Lower leg skin (tissue), 4 donors: ENCODE measurements around the gene ADAMTS6. TPM values are rescaled to one million over a fixed set of nuclear protein-coding genes. Genes with fewer than 3 reads are reported as not detected.

Experiments used
- DNase-seq, 2 donors: peaks; one replicate each; pipeline ENCODE4 v3.0.0-alpha.2; 2019; ENCODE audit warnings: low spot score in 2 of 2
- H3K4me3 ChIP-seq: fragments of 200-600 bp; sonication (generic); 2 replicates; pipeline ENCODE4 v1.5.1; 2017; ENCODE audit warnings: mild to moderate bottlenecking, low read depth; ENCODE audit not compliant: poor library complexity, severe bottlenecking
- POLR2A ChIP-seq, 2 donors: fragments of 450-650 bp; IDR thresholded peaks; one replicate each; pipeline ENCODE4 v1.6.1; 2016 to 2017; ENCODE audit warnings: antibody characterized with exemption in 2 of 2, mild to moderate bottlenecking in 1 of 2, moderate library complexity in 1 of 2
- WGBS, 2 donors: methylation state at CpG; one replicate each; pipeline ENCODE4 v1.1.5; 2018; 5-methylcytosine and 5-hydroxymethylcytosine counted together
- intact Hi-C: fragments of 100-400 bp; cut with DNase I; formaldehyde crosslinking; loops from one replicate; pipeline ENCODE4 v1.15.0; 2023; ENCODE audit warnings: low total_unique reads
- total RNA-seq, 4 donors: library from RNA; depleted of rRNA; stranded (reverse); fragments of >200 nt; gene quantifications; one replicate each; pipeline ENCODE4 v1.1.0, GENCODE V29; 2016
- TF ChIP-seq, protein P1 (sequence below), 3 donors: fragments of 450-650 bp; IDR thresholded peaks; one replicate each; pipeline ENCODE4 v1.5.1; 2016; ENCODE audit warnings: antibody characterized with exemption in 3 of 3, mild to moderate bottlenecking in 3 of 3, moderate library complexity in 2 of 3

The ADAMTS6 gene, protein sequence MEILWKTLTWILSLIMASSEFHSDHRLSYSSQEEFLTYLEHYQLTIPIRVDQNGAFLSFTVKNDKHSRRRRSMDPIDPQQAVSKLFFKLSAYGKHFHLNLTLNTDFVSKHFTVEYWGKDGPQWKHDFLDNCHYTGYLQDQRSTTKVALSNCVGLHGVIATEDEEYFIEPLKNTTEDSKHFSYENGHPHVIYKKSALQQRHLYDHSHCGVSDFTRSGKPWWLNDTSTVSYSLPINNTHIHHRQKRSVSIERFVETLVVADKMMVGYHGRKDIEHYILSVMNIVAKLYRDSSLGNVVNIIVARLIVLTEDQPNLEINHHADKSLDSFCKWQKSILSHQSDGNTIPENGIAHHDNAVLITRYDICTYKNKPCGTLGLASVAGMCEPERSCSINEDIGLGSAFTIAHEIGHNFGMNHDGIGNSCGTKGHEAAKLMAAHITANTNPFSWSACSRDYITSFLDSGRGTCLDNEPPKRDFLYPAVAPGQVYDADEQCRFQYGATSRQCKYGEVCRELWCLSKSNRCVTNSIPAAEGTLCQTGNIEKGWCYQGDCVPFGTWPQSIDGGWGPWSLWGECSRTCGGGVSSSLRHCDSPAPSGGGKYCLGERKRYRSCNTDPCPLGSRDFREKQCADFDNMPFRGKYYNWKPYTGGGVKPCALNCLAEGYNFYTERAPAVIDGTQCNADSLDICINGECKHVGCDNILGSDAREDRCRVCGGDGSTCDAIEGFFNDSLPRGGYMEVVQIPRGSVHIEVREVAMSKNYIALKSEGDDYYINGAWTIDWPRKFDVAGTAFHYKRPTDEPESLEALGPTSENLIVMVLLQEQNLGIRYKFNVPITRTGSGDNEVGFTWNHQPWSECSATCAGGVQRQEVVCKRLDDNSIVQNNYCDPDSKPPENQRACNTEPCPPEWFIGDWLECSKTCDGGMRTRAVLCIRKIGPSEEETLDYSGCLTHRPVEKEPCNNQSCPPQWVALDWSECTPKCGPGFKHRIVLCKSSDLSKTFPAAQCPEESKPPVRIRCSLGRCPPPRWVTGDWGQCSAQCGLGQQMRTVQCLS (N-terminal part only)
- 1 to 10 TPM in 1 of 4 donors, under 1 TPM in 3; 0.42 to 1.1 (median 0.82) TPM for total RNA-seq

DNA sequence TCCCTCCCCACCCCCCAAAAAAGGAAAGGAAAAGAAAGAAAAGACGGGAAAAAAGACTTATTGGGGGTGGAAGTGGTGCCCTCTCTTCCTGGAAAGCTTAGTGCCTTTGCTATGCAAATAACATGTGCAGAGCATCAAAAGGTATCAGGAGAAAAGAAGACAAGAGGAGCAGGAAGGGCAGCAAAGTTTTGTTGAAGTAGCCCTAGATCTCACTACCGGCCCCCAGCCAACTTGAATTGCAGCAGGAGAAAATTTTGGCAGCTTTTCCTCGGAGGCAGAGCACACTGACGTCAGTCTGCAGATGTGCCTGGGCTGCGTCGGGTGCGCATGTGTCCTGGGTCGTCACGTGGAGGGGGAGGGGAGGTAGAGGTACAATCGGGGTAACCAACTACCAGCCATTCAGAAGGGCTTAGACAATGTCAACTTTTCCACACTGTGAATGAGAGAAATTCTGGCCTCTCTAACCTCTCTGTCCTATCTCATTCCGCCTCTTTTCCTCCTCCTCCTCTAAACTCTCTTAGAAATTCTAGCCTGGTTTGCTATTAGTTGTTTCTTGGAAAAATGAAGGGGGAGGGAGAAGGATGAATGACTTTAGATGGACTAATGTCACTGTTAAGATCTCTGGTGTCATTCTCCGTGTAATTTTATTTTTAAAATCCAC, at the start of gene ADAMTS6:
Gene ADAMTS6 (minus strand): TSS at position 286 of the 661 bp plus-strand sequence. CDS start 8,247 bp downstream, outside the sequence.
- 0% methylated on average over 12 of the region's 12 CpGs for WGBS, 2 donors

DNA sequence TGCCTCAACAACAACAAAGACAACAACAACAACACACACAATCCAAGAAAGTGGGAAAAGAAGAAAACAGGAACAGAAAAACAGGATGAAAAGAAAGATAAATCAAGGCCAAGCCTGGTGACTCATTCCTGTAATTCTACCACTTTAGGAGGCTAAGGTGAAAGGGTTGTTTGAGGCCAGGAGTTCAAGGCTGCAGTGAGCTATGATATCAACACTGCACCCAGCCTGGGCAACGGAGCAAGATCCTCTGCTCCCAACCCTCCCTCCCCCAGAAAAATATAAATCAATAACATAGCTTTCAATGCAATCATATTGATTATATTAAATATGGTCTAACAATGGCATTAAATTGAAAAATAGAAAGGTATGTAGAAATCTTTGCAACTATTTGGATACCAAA, 49.2 kb upstream of the ADAMTS6 start:
- WGBS, 2 donors: 97 to 100% methylated on average over 1 of the region's 1 CpG
- intact Hi-C loops: no loop called here
- DNase-seq: no peak
- TF ChIP-seq, protein P1, sequence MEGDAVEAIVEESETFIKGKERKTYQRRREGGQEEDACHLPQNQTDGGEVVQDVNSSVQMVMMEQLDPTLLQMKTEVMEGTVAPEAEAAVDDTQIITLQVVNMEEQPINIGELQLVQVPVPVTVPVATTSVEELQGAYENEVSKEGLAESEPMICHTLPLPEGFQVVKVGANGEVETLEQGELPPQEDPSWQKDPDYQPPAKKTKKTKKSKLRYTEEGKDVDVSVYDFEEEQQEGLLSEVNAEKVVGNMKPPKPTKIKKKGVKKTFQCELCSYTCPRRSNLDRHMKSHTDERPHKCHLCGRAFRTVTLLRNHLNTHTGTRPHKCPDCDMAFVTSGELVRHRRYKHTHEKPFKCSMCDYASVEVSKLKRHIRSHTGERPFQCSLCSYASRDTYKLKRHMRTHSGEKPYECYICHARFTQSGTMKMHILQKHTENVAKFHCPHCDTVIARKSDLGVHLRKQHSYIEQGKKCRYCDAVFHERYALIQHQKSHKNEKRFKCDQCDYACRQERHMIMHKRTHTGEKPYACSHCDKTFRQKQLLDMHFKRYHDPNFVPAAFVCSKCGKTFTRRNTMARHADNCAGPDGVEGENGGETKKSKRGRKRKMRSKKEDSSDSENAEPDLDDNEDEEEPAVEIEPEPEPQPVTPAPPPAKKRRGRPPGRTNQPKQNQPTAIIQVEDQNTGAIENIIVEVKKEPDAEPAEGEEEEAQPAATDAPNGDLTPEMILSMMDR (IDR thresholded peaks at IDR 0.05): no peak
- H3K4me3 ChIP-seq: no peak overlapping the region

More for the DNA sequence above, at the start of gene ADAMTS6:
- peak; percentile 88 to 96 for DNase-seq
- TF ChIP-seq POLR2A (IDR thresholded peaks at IDR 0.05): no peak
- peak within 1 kb of the TSS; percentile 23 for H3K4me3 ChIP-seq
- intact Hi-C loops: loop anchor here (10.0 kb wide), 1 partner anchor 677 kb away; no protein-coding TSS in a partner anchor

DNA sequence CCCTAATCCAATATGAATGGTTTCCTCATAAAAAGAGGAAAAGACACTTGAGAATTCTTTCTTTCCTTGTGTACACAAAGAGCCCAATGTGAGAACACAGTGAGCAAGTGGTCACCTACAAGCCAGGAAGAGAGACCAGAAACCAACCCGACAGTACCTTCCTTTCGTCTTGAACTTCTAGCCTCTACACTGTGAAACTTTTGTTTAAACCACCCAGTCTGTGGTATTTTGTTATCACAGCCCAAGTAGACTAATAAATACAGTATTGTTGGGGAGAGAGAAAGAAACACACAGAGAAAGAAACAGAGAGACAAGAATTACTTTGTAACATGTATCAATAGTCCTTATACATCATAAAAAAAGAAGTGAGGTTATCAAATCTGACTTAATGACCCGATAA, 44.0 kb upstream of the ADAMTS6 start:
- WGBS, 2 donors: 91 to 93% methylated on average over 3 of the region's 3 CpGs
- DNase-seq: no peak
- H3K4me3 ChIP-seq: no peak overlapping the region
- intact Hi-C loops: no loop called here
- TF ChIP-seq, protein P1 (IDR thresholded peaks at IDR 0.05): no peak
- TF ChIP-seq POLR2A (IDR thresholded peaks at IDR 0.05): no peak

DNA sequence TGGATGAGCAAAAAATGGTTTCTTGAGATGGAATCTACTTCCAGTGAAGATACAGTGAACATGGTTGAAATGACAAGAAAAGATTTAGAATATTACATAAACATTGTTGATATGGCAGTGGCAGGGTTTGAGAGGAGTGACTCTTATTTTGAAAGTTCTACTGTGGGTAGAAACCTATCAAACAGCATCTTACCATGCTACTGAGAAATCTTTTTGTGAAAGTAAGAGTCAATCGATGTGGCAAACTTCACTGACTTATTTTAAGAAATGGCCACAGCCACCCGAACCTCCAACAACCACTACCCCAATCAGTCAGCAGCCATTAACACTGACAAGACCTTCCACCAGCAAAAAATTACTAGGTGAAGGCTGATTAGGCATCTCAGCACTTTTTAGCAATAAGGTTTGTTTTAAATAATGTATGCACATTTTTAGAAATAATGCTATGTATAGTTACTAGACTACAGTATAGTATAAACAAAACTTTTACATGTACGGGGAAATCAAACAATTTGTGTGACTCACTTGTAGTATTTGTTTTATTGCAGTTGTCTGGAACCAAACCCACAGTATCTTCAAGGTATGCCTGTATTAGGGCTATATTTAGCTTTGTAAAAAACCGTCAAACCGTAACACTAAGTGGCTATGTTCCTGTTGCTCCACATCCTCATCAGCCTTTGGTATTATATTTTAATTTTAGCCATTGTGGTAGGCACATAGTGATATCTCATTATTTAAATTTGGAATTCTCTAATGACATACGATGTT, 30.6 kb upstream of the ADAMTS6 start:
- intact Hi-C loops: no loop called here
- TF ChIP-seq, protein P1 (IDR thresholded peaks at IDR 0.05): no peak
- no peak for TF ChIP-seq POLR2A (IDR thresholded peaks at IDR 0.05)
- no peak for DNase-seq
- no peak overlapping the region for H3K4me3 ChIP-seq
- 74 to 78% methylated on average over 6 of the region's 6 CpGs for WGBS, 2 donors

DNA sequence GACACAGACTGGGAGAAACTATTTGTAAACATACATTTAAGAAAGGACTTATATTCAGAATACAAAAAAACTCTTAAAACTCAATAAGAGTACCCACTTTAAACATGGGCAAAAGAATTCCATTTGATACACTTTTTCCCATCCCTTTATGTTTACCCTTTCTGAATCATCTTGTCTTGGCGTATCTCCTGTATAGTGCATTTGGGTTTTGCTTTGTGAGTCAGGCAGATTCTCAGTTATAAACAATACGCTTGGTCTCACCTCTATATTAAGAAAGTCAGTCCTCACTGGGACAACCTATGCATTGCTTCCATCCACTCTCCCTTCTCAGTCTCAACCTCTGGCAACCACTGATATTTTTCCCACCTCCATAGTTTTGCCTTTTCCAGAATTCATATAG, 27.3 kb upstream of the ADAMTS6 start:
- TF ChIP-seq, protein P1 (IDR thresholded peaks at IDR 0.05): no peak
- no peak for TF ChIP-seq POLR2A (IDR thresholded peaks at IDR 0.05)

More for the DNA sequence above, 27.3 kb upstream of the ADAMTS6 start:
- no peak overlapping the region for H3K4me3 ChIP-seq
- WGBS, 2 donors: 94 to 95% methylated on average over 2 of the region's 2 CpGs
- intact Hi-C loops: no loop called here
- DNase-seq: no peak
